GM12878 (cell line): ENCODE measurements around the gene ZNF629. TPM values are rescaled to one million over a fixed set of nuclear protein-coding genes. Genes with fewer than 3 reads are reported as not detected.

Source experiments
- ATAC-seq: fragments of 200-7000 bp; cut with Tn5 transposase; 3 replicates; pipeline ENCODE4 v1.9.1; 2020; ENCODE audit warnings: mild to moderate bottlenecking, moderate library complexity
- BruUV-seq: library from RNA; stranded (reverse); fragments of 400-500 nt; replicated peaks from 2 replicates; lab custom pipeline; 2021; lab: Mats Ljungman, UMichigan
- CTCF ChIA-PET: fragments of 300-600 bp; sonication (Branson Sonifier 250); formaldehyde crosslinking; extraction: SDS; loops from one replicate; lab custom pipeline; 2021; ENCODE audit warnings: inconsistent platforms; lab: Yijun Ruan, JAX
- POLR2A ChIA-PET: fragments of 350-600 bp; formaldehyde crosslinking; extraction: SDS; loops from one replicate; lab custom pipeline; 2021; ENCODE audit warnings: inconsistent platforms; lab: Charles Lee
- RAD21 ChIA-PET: fragments of 300-600 bp; sonication (Branson Sonifier 250); formaldehyde crosslinking; loops from one replicate; lab custom pipeline; 2023; ENCODE audit warnings: antibody characterized with exemption; ENCODE audit not compliant: unreplicated experiment; lab: Charles Lee
- SMC1A ChIA-PET: fragments of 300-600 bp; sonication (Branson Sonifier 250); formaldehyde crosslinking; loops from one replicate; lab custom pipeline; 2023; ENCODE audit not compliant: unreplicated experiment, uncharacterized antibody; lab: Charles Lee
- DNase-seq: peaks from one replicate; pipeline ENCODE4 v3.0.0-alpha.2; 2011; ENCODE audit warnings: low read depth, low spot score
- FAIRE-seq: peaks from 3 replicates; lab custom pipeline; 2011; peaks lifted over from hg19 to GRCh38; lab: Jason Lieb, UNC
- H2AFZ ChIP-seq: 2 replicates; pipeline ENCODE4 v1.6.0; 2011; ENCODE audit warnings: low read depth, low read length, control low read depth; ENCODE audit not compliant: control insufficient read depth
- H3K27ac ChIP-seq: 2 replicates; pipeline ENCODE4 v1.5.1; 2011; ENCODE audit warnings: control low read depth; ENCODE audit not compliant: control insufficient read depth, insufficient read depth
- H3K27me3 ChIP-seq, 2 experiments: replicated peaks in 1 of 2; 2 replicates each; pipeline versions ENCODE4 v1.6.0 to v1.6.1; 2011; ENCODE audit warnings: low read length in 1 of 2; ENCODE audit not compliant: control insufficient read depth in 2 of 2, insufficient read depth in 2 of 2
- H3K36me3 ChIP-seq, 2 experiments: 2 replicates each; pipeline ENCODE4 v1.5.1; 2011; ENCODE audit warnings: low read length in 1 of 2; ENCODE audit not compliant: control insufficient read depth in 2 of 2, insufficient read depth in 2 of 2
- H3K4me1 ChIP-seq: 2 replicates; pipeline ENCODE4 v1.6.1; 2011; ENCODE audit warnings: mild to moderate bottlenecking, low read length, moderate library complexity, mixed read lengths; ENCODE audit not compliant: control insufficient read depth, insufficient read depth
- H3K4me2 ChIP-seq: 2 replicates; pipeline ENCODE4 v1.6.0; 2011; ENCODE audit warnings: control low read depth; ENCODE audit not compliant: control insufficient read depth, insufficient read depth
- H3K4me3 ChIP-seq: fragments of 200-600 bp; sonication (generic); 2 replicates; pipeline ENCODE4 v1.5.1; 2016
- H3K79me2 ChIP-seq: 2 replicates; pipeline ENCODE4 v1.6.0; 2011; ENCODE audit warnings: low read length; ENCODE audit not compliant: control insufficient read depth, insufficient read depth
- H3K9ac ChIP-seq: 2 replicates; pipeline ENCODE4 v1.8.0; 2011; ENCODE audit warnings: low read length, control low read depth, mixed read lengths; ENCODE audit not compliant: control insufficient read depth, insufficient read depth
- H3K9me3 ChIP-seq: replicated peaks from 3 replicates; pipeline ENCODE4 v1.5.1; 2011; ENCODE audit warnings: mild to moderate bottlenecking, low read length; ENCODE audit not compliant: control insufficient read depth, insufficient read depth
- H4K20me1 ChIP-seq: 2 replicates; pipeline ENCODE4 v1.6.0; 2011; ENCODE audit not compliant: control insufficient read depth, insufficient read depth
- ATF7 ChIP-seq: fragments of 450-650 bp; IDR thresholded peaks from 2 replicates; pipeline ENCODE4 v1.6.1; 2016; ENCODE audit warnings: low read depth, mild to moderate bottlenecking
- CEBPB ChIP-seq, 2 experiments: fragments of 150-350 bp in 1 of 2; IDR thresholded peaks; 2 replicates each; pipeline ENCODE4 v1.6.1; 2012 to 2014; ENCODE audit warnings: low read depth in 2 of 2, low read length in 2 of 2, borderline replicate concordance in 1 of 2, inconsistent platforms in 1 of 2
- EGR1 ChIP-seq, 2 experiments: IDR thresholded peaks; 1 replicate in 1 of 2; 2 replicates in 1 of 2; pipeline ENCODE4 v1.6.1; 2011 to 2012; ENCODE audit warnings: low read depth in 2 of 2, low read length in 2 of 2, borderline replicate concordance in 1 of 2, mild to moderate bottlenecking in 1 of 2, moderate library complexity in 1 of 2
- IKZF2 ChIP-seq, 2 experiments: fragments of 450-650 bp; IDR thresholded peaks; 2 replicates each; pipeline ENCODE4 v1.6.1; 2017; ENCODE audit warnings: mild to moderate bottlenecking in 2 of 2, moderate library complexity in 2 of 2
- JUNB ChIP-seq: IDR thresholded peaks from 2 replicates; pipeline ENCODE4 v1.6.1; 2016; ENCODE audit warnings: antibody characterized with exemption, mild to moderate bottlenecking
- JUND ChIP-seq: IDR thresholded peaks from 2 replicates; pipeline ENCODE4 v1.6.1; 2012; ENCODE audit warnings: low read depth, mild to moderate bottlenecking, low read length, improper control_type of control experiment, moderate library complexity
- KLF5 ChIP-seq: fragments of 450-650 bp; IDR thresholded peaks from 2 replicates; pipeline ENCODE4 v1.6.1; 2014; ENCODE audit warnings: mild to moderate bottlenecking; ENCODE audit not compliant: partially characterized antibody
- LARP7 ChIP-seq: fragments of 450-650 bp; IDR thresholded peaks from 2 replicates; pipeline ENCODE4 v1.6.1; 2017; ENCODE audit warnings: mild to moderate bottlenecking
- MYB ChIP-seq: fragments of 150-350 bp; IDR thresholded peaks from 2 replicates; pipeline ENCODE4 v1.6.1; 2014; ENCODE audit warnings: mild to moderate bottlenecking, low read depth, low read length, borderline replicate concordance
- NFIC ChIP-seq: IDR thresholded peaks from 2 replicates; pipeline ENCODE4 v1.6.1; 2012; ENCODE audit warnings: low read depth, mild to moderate bottlenecking, inconsistent platforms, low read length, moderate library complexity
- NFXL1 ChIP-seq: fragments of 450-650 bp; IDR thresholded peaks from 2 replicates; pipeline ENCODE4 v1.6.1; 2017; ENCODE audit warnings: antibody characterized with exemption, mild to moderate bottlenecking, borderline replicate concordance
- POU2F2 ChIP-seq: IDR thresholded peaks from 3 replicates; pipeline ENCODE4 v1.6.1; 2011; ENCODE audit warnings: low read depth, mild to moderate bottlenecking, low read length, borderline replicate concordance
- RAD21 ChIP-seq: IDR thresholded peaks from 2 replicates; pipeline ENCODE4 v1.6.1; 2011; ENCODE audit warnings: mild to moderate bottlenecking, low read depth, low read length, moderate library complexity; ENCODE audit not compliant: insufficient read depth
- RFX5 ChIP-seq: IDR thresholded peaks from 2 replicates; pipeline ENCODE4 v1.6.1; 2011; ENCODE audit warnings: low read depth, low read length, improper control_type of control experiment
- RUNX3 ChIP-seq: IDR thresholded peaks from 2 replicates; pipeline ENCODE4 v1.6.1; 2012; ENCODE audit warnings: low read length, inconsistent platforms
- SIX5 ChIP-seq: IDR thresholded peaks from 2 replicates; pipeline ENCODE4 v1.6.1; 2011; ENCODE audit warnings: mild to moderate bottlenecking, low read depth, low read length, moderate library complexity; ENCODE audit not compliant: severe bottlenecking
- SMAD5 ChIP-seq: IDR thresholded peaks from 2 replicates; pipeline ENCODE4 v1.6.1; 2016; ENCODE audit warnings: antibody characterized with exemption, low read depth
- STAT1 ChIP-seq: fragments of 450-650 bp; conservative IDR thresholded peaks from 2 replicates; pipeline ENCODE4 v1.6.1; 2014; ENCODE audit warnings: antibody characterized with exemption, mild to moderate bottlenecking
- SUPT20H ChIP-seq: IDR thresholded peaks from 2 replicates; pipeline ENCODE4 v1.6.1; 2011; ENCODE audit warnings: low read depth, mild to moderate bottlenecking, low read length, moderate library complexity, borderline replicate concordance; ENCODE audit not compliant: control insufficient read depth
- TAF1 ChIP-seq: IDR thresholded peaks from 2 replicates; pipeline ENCODE4 v1.6.1; 2011; ENCODE audit warnings: mild to moderate bottlenecking, low read depth, low read length, borderline replicate concordance
- ZNF24 ChIP-seq: fragments of 450-650 bp; IDR thresholded peaks from 2 replicates; pipeline ENCODE4 v1.6.1; 2017; ENCODE audit warnings: antibody characterized with exemption, mild to moderate bottlenecking
- whole genome bisulfite sequencing: methylation state at CpG from one replicate; pipeline ENCODE4 v1.1.6; 2016; ENCODE audit warnings: low lambda C conversion rate; ENCODE audit not compliant: insufficient replicate concordance, insufficient coverage; ENCODE audit errors: missing lambda C conversion rate; 5-methylcytosine and 5-hydroxymethylcytosine counted together
- in situ Hi-C: fragments of 300-500 bp; cut with MboI; formaldehyde crosslinking; loops from 9 replicates; pipeline ENCODE4 v1.14.3; 2018; ENCODE audit warnings: mixed read lengths
- intact Hi-C: fragments of 100-400 bp; cut with micrococcal nuclease; formaldehyde crosslinking; loops from one replicate; pipeline ENCODE4 v1.14.2; 2022; ENCODE audit not compliant: unreplicated experiment
- polyA plus RNA-seq, 11 experiments: library from polyadenylated mRNA; depleted of rRNA in 4 of 11; unstranded in 6 of 11; stranded (reverse) in 5 of 11; fragments of >200 nt; fragmentation: Nextera tagmentation in 4 of 11; fragmentation: Illumina TruSeq in 1 of 11; extraction: Ambion mirVana in 4 of 11; extraction: Trizol in 1 of 11; gene quantifications; 1 replicate in 1 of 11; 2 replicates in 10 of 11; pipeline versions ENCODE4 v1.2.1 to v1.2.3, GENCODE V29; 2011 to 2016; ENCODE audit warnings: inconsistent platforms in 2 of 11, missing spikeins in 2 of 11, low read depth in 1 of 11
- total RNA-seq, 4 experiments: library from RNA; depleted of rRNA in 3 of 4; stranded (reverse); fragments of >200 nt in 3 of 4; fragmentation: Illumina TruSeq in 1 of 4; extraction: Trizol in 1 of 4; gene quantifications; 2 replicates each; pipeline versions ENCODE4 v1.2.1 to v1.2.3, GENCODE V29; 2013 to 2021
- TF ChIP-seq, protein P1 (sequence below): IDR thresholded peaks from 2 replicates; pipeline ENCODE4 v1.6.1; 2012; ENCODE audit warnings: low read depth, low read length, improper control_type of control experiment
- TF ChIP-seq, protein P2 (sequence below): IDR thresholded peaks from 2 replicates; pipeline ENCODE4 v1.6.1; 2011; ENCODE audit warnings: mild to moderate bottlenecking, low read depth, low read length, moderate library complexity; ENCODE audit not compliant: insufficient replicate concordance

Gene ZNF629
- total and polyA plus RNA-seq, 10 of the 15 experiments (the other 5 are each of a cell fraction or from before 2014, with no cell fraction given), result 0.02 to 0.69 (median 0.40) TPM

DNA sequence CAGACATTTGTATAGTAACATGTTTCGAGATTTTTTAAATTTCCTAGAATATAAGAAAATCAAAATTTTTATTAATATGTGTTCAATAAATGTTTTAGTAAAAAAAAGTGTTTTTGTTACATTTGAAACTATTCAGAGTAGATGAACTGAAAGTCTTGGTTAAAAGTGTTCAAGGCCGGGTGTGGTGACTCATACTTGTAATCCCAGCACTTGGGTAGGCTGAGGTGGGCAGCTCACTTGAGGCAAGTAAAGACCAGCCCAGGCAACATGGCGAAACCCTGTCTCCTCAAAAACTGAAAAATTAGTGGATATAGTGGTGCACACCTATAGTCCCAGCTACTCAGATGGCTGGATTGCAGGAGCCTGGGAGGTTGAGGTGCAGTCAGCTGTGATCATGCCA, 55.6 kb downstream of the ZNF629 start (continued):
- TF ChIP-seq MYB (no peak), SIX5 (no peak), JUNB (peak; percentile 33; the same call in 1 of the 2 replicates)

DNA sequence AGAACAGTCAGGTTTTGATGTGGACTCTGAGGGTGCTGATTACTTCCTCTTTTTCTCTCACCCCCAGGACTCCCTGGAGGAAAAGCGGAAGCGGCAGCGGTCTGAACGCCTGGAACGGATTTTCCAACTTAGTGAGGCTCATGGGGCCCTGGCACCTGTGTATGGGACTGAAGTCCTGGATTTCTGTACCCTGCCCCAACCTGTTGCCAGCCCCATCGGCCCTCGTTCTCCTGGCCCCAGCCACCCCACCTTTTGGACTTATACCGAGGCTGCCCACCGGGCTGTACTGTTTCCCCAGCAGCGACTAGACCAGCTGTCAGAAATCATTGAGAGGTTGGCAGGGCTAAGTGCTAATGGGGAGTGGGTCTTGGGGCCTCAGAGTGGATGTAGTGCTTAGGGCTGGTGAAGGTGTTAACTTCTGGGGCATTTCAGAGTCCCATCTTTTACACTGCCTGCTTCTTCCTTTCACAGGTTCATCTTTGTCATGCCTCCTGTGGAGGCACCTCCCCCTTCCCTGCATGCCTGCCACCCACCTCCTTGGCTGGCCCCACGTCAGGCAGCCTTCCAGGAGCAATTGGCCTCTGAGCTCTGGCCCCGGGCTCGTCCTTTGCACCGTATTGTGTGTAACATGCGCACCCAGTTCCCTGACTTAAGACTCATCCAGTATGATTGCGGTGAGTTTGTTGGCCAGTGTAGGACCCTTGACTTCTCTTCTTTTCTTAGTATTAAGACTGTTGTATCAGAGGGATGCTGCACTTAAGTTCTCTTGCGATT, 57.9 kb downstream of the ZNF629 start:
- Histone ChIP-seq H4K20me1 (no peaks in the 10 kb centered on the region), H3K27me3 (no peaks in the 10 kb centered on the region), H3K36me3 (peaks cover 24 to 37% of the 10 kb centered on the region in 2 experiments), H2AFZ (no peak overlapping the region), H3K27ac (no peak overlapping the region), H3K9ac (no peak overlapping the region), H3K4me1 (no peaks in the 10 kb centered on the region), H3K4me2 (no peak overlapping the region), H3K4me3 (no peak overlapping the region), H3K9me3 (no peaks in the 10 kb centered on the region), H3K79me2 (no peaks in the 10 kb centered on the region)
- DNase-seq (no peak), FAIRE-seq (no peak), ATAC-seq (no peak)
- 94% methylated on average over 17 of the region's 17 CpGs for whole genome bisulfite sequencing
- intact Hi-C loops, result no loop called here
- in situ Hi-C loops, result no loop called here
- no TSS peak for BruUV-seq
- SMC1A ChIA-PET, result interaction anchor here (1.4 kb wide), 1 partner anchor 212 kb away, joined by 3 read pairs; no protein-coding TSS in a partner anchor
- no peak for TF ChIP-seq RAD21
- TF ChIP-seq EGR1 (IDR thresholded peaks at IDR 0.05; ENCODE audit: borderline replicate concordance in 1 of 2, low read depth in 2 of 2, low read length in 2 of 2), result no peak
- TF ChIP-seq ZNF24, result no peak
- TF ChIP-seq SMAD5, result no peak
- TF ChIP-seq LARP7, result no peak
- no peak for TF ChIP-seq KLF5
- no peak for TF ChIP-seq RUNX3
- TF ChIP-seq, protein P1, sequence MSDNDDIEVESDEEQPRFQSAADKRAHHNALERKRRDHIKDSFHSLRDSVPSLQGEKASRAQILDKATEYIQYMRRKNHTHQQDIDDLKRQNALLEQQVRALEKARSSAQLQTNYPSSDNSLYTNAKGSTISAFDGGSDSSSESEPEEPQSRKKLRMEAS, result no peak
- TF ChIP-seq JUND, result no peak
- TF ChIP-seq IKZF2 (IDR thresholded peaks at IDR 0.05), result no peak
- no peak for TF ChIP-seq NFXL1
- TF ChIP-seq, protein P2, sequence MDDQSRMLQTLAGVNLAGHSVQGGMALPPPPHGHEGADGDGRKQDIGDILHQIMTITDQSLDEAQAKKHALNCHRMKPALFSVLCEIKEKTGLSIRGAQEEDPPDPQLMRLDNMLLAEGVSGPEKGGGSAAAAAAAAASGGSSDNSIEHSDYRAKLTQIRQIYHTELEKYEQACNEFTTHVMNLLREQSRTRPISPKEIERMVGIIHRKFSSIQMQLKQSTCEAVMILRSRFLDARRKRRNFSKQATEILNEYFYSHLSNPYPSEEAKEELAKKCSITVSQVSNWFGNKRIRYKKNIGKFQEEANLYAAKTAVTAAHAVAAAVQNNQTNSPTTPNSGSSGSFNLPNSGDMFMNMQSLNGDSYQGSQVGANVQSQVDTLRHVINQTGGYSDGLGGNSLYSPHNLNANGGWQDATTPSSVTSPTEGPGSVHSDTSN, result no peak
- TF ChIP-seq STAT1, result no peak
- no peak for TF ChIP-seq ATF7
- no peak for TF ChIP-seq SUPT20H
- no peak for TF ChIP-seq NFIC
- TF ChIP-seq RFX5, result no peak
- TF ChIP-seq CEBPB (IDR thresholded peaks at IDR 0.05; ENCODE audit: borderline replicate concordance in 1 of 2, low read depth in 2 of 2, low read length in 2 of 2), result no peak
- no peak for TF ChIP-seq TAF1
- no peak for TF ChIP-seq POU2F2
- CTCF ChIA-PET, result interaction anchor here (0.8 kb wide), 1 partner anchor 173 kb away, joined by 3 read pairs; no protein-coding TSS in a partner anchor
- POLR2A ChIA-PET, result no interaction called here
- RAD21 ChIA-PET, result no interaction called here
